ENCODE results near the gene CTSF. TPM values are rescaled to one million over a fixed set of nuclear protein-coding genes. Genes with fewer than 3 reads are reported as not detected.

CTSF gene
- total and polyA plus RNA-seq, 2 of the 13 experiments (the other 11 are each of a cell fraction or from before 2014, with no cell fraction given) = not detected

DNA sequence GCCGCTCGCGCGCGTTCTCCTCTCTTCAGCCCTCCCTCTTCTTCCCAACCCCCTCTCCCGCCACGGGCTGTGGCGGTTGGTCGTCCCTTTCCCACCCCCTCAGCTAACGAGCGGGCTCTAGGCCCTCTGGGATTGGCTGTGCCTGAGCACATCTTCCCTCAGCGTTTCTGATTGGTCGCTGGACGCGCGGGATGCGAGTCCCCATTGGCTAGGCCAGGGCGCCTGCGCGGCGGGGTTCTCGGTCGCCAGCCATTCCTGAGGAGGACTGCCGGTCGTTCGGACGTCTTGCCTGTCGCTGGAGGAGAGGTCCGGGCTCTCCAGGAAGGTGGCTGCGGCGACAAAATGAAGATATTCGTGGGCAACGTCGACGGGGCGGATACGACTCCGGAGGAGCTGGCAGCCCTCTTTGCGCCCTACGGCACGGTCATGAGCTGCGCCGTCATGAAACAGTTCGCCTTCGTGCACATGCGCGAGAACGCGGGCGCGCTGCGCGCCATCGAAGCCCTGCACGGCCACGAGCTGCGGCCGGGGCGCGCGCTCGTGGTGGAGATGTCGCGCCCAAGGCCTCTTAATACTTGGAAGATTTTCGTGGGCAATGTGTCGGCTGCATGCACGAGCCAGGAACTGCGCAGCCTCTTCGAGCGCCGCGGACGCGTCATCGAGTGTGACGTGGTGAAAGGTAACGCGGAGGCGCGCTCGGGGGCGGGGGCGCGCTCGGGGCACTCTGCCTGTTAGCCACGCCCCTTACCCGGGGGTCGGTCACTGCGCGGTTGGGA lies 48.2 kb upstream of the CTSF start, which contains the start of gene RBM14 (continued):
- TF ChIP-seq ZNF501 (CRISPR knock-in tag; IDR thresholded peaks at IDR 0.05) (peak; percentile 79; the same call in 1 of the 2 replicates), PPARG (CRISPR knock-in tag; conservative IDR thresholded peaks at IDR 0.05) (no peak), ZEB1 (IDR thresholded peaks at IDR 0.05; ENCODE audit: insufficient replicate concordance, low read depth) (no peak), SMAD1 (CRISPR knock-in tag; IDR thresholded peaks at IDR 0.05; ENCODE audit: borderline replicate concordance, low read depth) (no peak), ZNF30 (CRISPR knock-in tag; IDR thresholded peaks at IDR 0.05) (no peak), ZSCAN29 (CRISPR knock-in tag; conservative IDR thresholded peaks at IDR 0.05) (peak; percentile 43; the same call in 1 of the 2 replicates), ZNF790 (CRISPR knock-in tag; IDR thresholded peaks at IDR 0.05; ENCODE audit: borderline replicate concordance) (no peak; the same call in 1 of the 2 replicates), SRSF9 (IDR thresholded peaks at IDR 0.05; ENCODE audit: borderline replicate concordance, insufficient read depth, low read depth, low read length, poor library complexity, severe bottlenecking) (no peak), ZNF354B (CRISPR knock-in tag; IDR thresholded peaks at IDR 0.05) (no peak), FOSL2 (CRISPR knock-in tag; IDR thresholded peaks at IDR 0.05) (peak; percentile 13), ZBTB1 (CRISPR knock-in tag; IDR thresholded peaks at IDR 0.05; ENCODE audit: borderline replicate concordance) (no peak), ZNF780A (CRISPR knock-in tag; IDR thresholded peaks at IDR 0.05) (no peak), ZNF317 (CRISPR knock-in tag; IDR thresholded peaks at IDR 0.05) (0 out of 2 replicates have a peak, but pooled peaks have one; percentile 3), SOX13 (IDR thresholded peaks at IDR 0.05) (no peak; the same call in 1 of the 2 replicates), SOX13 (CRISPR knock-in tag; conservative IDR thresholded peaks at IDR 0.05 in 1 of 2, IDR thresholded peaks at IDR 0.05 in 1 of 2) (peak in 1 of 2 experiments; percentile 42; a peak in 2 of 4 replicates)
- TF ChIP-seq, protein P1, sequence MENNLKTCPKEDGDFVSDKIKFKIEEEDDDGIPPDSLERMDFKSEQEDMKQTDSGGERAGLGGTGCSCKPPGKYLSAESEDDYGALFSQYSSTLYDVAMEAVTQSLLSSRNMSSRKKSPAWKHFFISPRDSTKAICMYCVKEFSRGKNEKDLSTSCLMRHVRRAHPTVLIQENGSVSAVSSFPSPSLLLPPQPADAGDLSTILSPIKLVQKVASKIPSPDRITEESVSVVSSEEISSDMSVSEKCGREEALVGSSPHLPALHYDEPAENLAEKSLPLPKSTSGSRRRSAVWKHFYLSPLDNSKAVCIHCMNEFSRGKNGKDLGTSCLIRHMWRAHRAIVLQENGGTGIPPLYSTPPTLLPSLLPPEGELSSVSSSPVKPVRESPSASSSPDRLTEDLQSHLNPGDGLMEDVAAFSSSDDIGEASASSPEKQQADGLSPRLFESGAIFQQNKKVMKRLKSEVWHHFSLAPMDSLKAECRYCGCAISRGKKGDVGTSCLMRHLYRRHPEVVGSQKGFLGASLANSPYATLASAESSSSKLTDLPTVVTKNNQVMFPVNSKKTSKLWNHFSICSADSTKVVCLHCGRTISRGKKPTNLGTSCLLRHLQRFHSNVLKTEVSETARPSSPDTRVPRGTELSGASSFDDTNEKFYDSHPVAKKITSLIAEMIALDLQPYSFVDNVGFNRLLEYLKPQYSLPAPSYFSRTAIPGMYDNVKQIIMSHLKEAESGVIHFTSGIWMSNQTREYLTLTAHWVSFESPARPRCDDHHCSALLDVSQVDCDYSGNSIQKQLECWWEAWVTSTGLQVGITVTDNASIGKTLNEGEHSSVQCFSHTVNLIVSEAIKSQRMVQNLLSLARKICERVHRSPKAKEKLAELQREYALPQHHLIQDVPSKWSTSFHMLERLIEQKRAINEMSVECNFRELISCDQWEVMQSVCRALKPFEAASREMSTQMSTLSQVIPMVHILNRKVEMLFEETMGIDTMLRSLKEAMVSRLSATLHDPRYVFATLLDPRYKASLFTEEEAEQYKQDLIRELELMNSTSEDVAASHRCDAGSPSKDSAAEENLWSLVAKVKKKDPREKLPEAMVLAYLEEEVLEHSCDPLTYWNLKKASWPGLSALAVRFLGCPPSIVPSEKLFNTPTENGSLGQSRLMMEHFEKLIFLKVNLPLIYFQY (CRISPR knock-in tag; IDR thresholded peaks at IDR 0.05; ENCODE audit: borderline replicate concordance) = no peak
- TF ChIP-seq, protein P2, sequence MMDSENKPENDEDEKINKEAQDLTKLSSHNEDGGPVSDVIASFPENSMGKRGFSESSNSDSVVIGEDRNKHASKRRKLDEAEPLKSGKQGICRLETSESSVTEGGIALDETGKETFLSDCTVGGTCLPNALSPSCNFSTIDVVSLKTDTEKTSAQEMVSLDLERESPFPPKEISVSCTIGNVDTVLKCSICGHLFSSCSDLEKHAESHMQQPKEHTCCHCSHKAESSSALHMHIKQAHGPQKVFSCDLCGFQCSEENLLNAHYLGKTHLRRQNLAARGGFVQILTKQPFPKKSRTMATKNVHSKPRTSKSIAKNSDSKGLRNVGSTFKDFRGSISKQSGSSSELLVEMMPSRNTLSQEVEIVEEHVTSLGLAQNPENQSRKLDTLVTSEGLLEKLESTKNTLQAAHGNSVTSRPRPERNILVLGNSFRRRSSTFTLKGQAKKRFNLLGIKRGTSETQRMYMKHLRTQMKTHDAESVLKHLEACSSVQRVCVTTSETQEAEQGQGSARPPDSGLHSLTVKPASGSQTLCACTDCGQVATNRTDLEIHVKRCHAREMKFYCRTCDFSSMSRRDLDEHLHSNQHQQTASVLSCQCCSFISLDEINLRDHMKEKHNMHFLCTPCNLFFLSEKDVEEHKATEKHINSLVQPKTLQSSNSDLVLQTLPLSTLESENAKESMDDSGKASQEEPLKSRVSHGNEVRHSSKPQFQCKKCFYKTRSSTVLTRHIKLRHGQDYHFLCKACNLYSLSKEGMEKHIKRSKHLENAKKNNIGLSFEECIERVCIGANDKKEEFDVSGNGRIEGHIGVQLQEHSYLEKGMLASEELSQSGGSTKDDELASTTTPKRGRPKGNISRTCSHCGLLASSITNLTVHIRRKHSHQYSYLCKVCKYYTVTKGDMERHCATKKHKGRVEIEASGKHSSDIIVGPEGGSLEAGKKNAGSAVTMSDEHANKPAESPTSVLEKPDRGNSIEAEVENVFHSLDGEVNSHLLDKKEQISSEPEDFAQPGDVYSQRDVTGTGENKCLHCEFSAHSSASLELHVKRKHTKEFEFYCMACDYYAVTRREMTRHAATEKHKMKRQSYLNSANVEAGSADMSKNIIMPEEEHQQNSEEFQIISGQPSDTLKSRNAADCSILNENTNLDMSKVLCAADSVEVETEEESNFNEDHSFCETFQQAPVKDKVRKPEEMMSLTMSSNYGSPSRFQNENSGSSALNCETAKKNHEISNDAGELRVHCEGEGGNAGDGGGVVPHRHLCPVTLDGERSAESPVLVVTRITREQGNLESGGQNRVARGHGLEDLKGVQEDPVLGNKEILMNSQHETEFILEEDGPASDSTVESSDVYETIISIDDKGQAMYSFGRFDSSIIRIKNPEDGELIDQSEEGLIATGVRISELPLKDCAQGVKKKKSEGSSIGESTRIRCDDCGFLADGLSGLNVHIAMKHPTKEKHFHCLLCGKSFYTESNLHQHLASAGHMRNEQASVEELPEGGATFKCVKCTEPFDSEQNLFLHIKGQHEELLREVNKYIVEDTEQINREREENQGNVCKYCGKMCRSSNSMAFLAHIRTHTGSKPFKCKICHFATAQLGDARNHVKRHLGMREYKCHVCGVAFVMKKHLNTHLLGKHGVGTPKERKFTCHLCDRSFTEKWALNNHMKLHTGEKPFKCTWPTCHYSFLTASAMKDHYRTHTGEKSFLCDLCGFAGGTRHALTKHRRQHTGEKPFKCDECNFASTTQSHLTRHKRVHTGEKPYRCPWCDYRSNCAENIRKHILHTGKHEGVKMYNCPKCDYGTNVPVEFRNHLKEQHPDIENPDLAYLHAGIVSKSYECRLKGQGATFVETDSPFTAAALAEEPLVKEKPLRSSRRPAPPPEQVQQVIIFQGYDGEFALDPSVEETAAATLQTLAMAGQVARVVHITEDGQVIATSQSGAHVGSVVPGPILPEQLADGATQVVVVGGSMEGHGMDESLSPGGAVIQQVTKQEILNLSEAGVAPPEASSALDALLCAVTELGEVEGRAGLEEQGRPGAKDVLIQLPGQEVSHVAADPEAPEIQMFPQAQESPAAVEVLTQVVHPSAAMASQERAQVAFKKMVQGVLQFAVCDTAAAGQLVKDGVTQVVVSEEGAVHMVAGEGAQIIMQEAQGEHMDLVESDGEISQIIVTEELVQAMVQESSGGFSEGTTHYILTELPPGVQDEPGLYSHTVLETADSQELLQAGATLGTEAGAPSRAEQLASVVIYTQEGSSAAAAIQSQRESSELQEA (CRISPR knock-in tag; IDR thresholded peaks at IDR 0.05; ENCODE audit: not compliant biosample characterization) = peak; percentile 87
